Neural cell (in vitro differentiated cells): Measurements from ENCODE around the gene AGBL1. TPM values are rescaled to one million over a fixed set of nuclear protein-coding genes. Genes with fewer than 3 reads are reported as not detected.

Experiments
- H2AFZ ChIP-seq: fragments of 200-600, 300-800 bp; sonication (generic), shearing (Covaris generic); 2 replicates; pipeline ENCODE4 v1.6.0; 2014; ENCODE audit warnings: low read depth, mild to moderate bottlenecking, antibody characterized with exemption, low read length, moderate library complexity
- H3F3A ChIP-seq: fragments of 200-600 bp; shearing (Covaris generic); 2 replicates; pipeline ENCODE4 v1.6.1; 2016; ENCODE audit warnings: mild to moderate bottlenecking, moderate library complexity, mixed read lengths, antibody characterized with exemption, low read length; ENCODE audit not compliant: insufficient read depth, poor library complexity, severe bottlenecking
- H3K27ac ChIP-seq: fragments of 200-600, 300-800 bp; sonication (generic), shearing (Covaris generic); 2 replicates; pipeline ENCODE4 v1.5.1; 2014; ENCODE audit warnings: mild to moderate bottlenecking, low read length, moderate library complexity
- H3K27me3 ChIP-seq: fragments of 300-800, 200-600 bp; sonication (generic), shearing (Covaris generic); 2 replicates; pipeline ENCODE4 v1.6.0; 2014; ENCODE audit warnings: mild to moderate bottlenecking, low read depth, low read length, moderate library complexity; ENCODE audit not compliant: insufficient read depth
- H3K36me3 ChIP-seq: fragments of 300-800, 200-600 bp; sonication (generic), shearing (Covaris generic); 2 replicates; pipeline ENCODE4 v1.5.1; 2014; ENCODE audit warnings: mild to moderate bottlenecking, antibody characterized with exemption, low read length, moderate library complexity; ENCODE audit not compliant: insufficient read depth
- H3K4me2 ChIP-seq: fragments of 300-800, 200-600 bp; sonication (generic), shearing (Covaris generic); 2 replicates; pipeline ENCODE4 v1.6.0; 2014; ENCODE audit warnings: mild to moderate bottlenecking, low read length
- H3K4me3 ChIP-seq: fragments of 300-800, 200-600 bp; sonication (generic), shearing (Covaris generic); 2 replicates; pipeline ENCODE4 v1.5.1; 2014; ENCODE audit warnings: mild to moderate bottlenecking, low read length, moderate library complexity
- H3K79me2 ChIP-seq: fragments of 200-600 bp; shearing (Covaris generic); replicated peaks from 2 replicates; pipeline ENCODE4 v1.6.0; 2014; ENCODE audit warnings: mild to moderate bottlenecking, low read length, moderate library complexity; ENCODE audit not compliant: insufficient read depth
- H3K9ac ChIP-seq: fragments of 300-800, 200-600 bp; sonication (generic), shearing (Covaris generic); 2 replicates; pipeline ENCODE4 v1.6.1; 2016; ENCODE audit warnings: mild to moderate bottlenecking, low read length, mixed read lengths
- H3K9me2 ChIP-seq: fragments of 200-600 bp; shearing (Covaris generic); 2 replicates; pipeline ENCODE4 v1.6.1; 2016; ENCODE audit warnings: mild to moderate bottlenecking, low read length, mixed read lengths; ENCODE audit not compliant: insufficient read depth
- H3K9me3 ChIP-seq: fragments of 200-600, 300-800 bp; sonication (generic), shearing (Covaris generic); 2 replicates; pipeline ENCODE4 v1.6.1; 2016; ENCODE audit warnings: mild to moderate bottlenecking, mixed run types, low read length, moderate library complexity, mixed read lengths
- H4K20me1 ChIP-seq: fragments of 200-600 bp; shearing (Covaris generic); 2 replicates; pipeline ENCODE4 v1.6.1; 2016; ENCODE audit warnings: mild to moderate bottlenecking, mixed run types; ENCODE audit not compliant: insufficient read depth
- EP300 ChIP-seq: fragments of 450-650 bp; conservative IDR thresholded peaks from 2 replicates; pipeline ENCODE4 v1.6.1; 2014; ENCODE audit warnings: antibody characterized with exemption, mild to moderate bottlenecking, moderate library complexity; ENCODE audit not compliant: poor library complexity, severe bottlenecking
- EZH2 ChIP-seq: fragments of 200-600, 300-800 bp; shearing (Covaris generic), sonication (generic); IDR thresholded peaks from 2 replicates; pipeline ENCODE4 v1.6.1; 2014; ENCODE audit warnings: antibody characterized with exemption, low read length, borderline replicate concordance, mild to moderate bottlenecking; ENCODE audit not compliant: insufficient read depth, poor library complexity, severe bottlenecking
- MXI1 ChIP-seq: fragments of 450-650 bp; conservative IDR thresholded peaks from 2 replicates; pipeline ENCODE4 v1.6.1; 2014; ENCODE audit warnings: antibody characterized with exemption, mild to moderate bottlenecking; ENCODE audit not compliant: poor library complexity, severe bottlenecking
- POLR2AphosphoS5 ChIP-seq: IDR thresholded peaks from 2 replicates; pipeline ENCODE4 v1.6.1; 2012
- RAD21 ChIP-seq: fragments of 450-650 bp; conservative IDR thresholded peaks from 2 replicates; pipeline ENCODE4 v1.6.1; 2014; ENCODE audit warnings: antibody characterized with exemption, mild to moderate bottlenecking, moderate library complexity
- SMC3 ChIP-seq: fragments of 450-650 bp; conservative IDR thresholded peaks from 2 replicates; pipeline ENCODE4 v1.6.1; 2014; ENCODE audit warnings: antibody characterized with exemption, mild to moderate bottlenecking, moderate library complexity; ENCODE audit not compliant: poor library complexity
- TAF1 ChIP-seq: IDR thresholded peaks from 2 replicates; pipeline ENCODE4 v1.6.1; 2012; ENCODE audit warnings: low read depth
- polyA plus RNA-seq: library from polyadenylated mRNA; depleted of rRNA; stranded (reverse); fragments of >200 nt; gene quantifications from 2 replicates; pipeline ENCODE4 v1.2.3, GENCODE V29; 2014
- TF ChIP-seq, protein P1 (sequence below): fragments of 450-650 bp; IDR thresholded peaks from 2 replicates; pipeline ENCODE4 v1.5.1; 2014; ENCODE audit warnings: antibody characterized with exemption, mild to moderate bottlenecking, moderate library complexity; ENCODE audit not compliant: poor library complexity, severe bottlenecking
- TF ChIP-seq, protein P2 (sequence below): IDR thresholded peaks from 2 replicates; pipeline ENCODE4 v1.6.1; 2012; ENCODE audit warnings: borderline replicate concordance

The AGBL1 gene
- polyA plus RNA-seq, 1 donor from 2014 or later = 0.12 TPM

DNA sequence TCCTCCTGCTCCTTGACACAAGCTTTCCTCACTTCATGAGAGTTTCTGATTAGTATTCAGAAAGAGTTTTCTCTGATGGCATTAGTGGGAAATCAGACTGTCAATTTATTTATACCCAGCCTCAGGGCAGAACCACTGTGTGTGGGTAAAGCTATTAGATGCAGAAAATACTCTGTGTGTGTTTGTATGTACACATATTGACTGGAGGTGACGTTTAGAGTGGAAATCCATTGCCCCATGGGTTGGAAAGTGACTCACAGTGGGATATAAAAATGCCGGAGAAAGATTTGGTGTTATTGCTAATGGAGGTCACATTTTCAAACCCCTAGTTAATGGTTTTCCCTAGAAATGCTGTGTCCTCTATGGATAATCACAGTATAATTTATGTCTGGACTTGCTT is 577.6 kb downstream of the AGBL1 start:
- no peaks in the 10 kb centered on the region for H3K36me3 ChIP-seq
- no peak overlapping the region for H3K4me3 ChIP-seq
- no peak overlapping the region for H3K4me2 ChIP-seq
- H3F3A ChIP-seq = no peaks in the 10 kb centered on the region
- no peaks in the 10 kb centered on the region for H3K27me3 ChIP-seq
- no peaks in the 10 kb centered on the region for H4K20me1 ChIP-seq
- H3K9ac ChIP-seq = no peak overlapping the region
- no peaks in the 10 kb centered on the region for H3K79me2 ChIP-seq
- H3K9me2 ChIP-seq = no peaks in the 10 kb centered on the region
- no peak overlapping the region for H2AFZ ChIP-seq
- no peak for TF ChIP-seq SMC3
- TF ChIP-seq EP300 = no peak
- TF ChIP-seq RAD21 = no peak
- TF ChIP-seq, protein P1, sequence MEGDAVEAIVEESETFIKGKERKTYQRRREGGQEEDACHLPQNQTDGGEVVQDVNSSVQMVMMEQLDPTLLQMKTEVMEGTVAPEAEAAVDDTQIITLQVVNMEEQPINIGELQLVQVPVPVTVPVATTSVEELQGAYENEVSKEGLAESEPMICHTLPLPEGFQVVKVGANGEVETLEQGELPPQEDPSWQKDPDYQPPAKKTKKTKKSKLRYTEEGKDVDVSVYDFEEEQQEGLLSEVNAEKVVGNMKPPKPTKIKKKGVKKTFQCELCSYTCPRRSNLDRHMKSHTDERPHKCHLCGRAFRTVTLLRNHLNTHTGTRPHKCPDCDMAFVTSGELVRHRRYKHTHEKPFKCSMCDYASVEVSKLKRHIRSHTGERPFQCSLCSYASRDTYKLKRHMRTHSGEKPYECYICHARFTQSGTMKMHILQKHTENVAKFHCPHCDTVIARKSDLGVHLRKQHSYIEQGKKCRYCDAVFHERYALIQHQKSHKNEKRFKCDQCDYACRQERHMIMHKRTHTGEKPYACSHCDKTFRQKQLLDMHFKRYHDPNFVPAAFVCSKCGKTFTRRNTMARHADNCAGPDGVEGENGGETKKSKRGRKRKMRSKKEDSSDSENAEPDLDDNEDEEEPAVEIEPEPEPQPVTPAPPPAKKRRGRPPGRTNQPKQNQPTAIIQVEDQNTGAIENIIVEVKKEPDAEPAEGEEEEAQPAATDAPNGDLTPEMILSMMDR = no peak
- no peaks in the 10 kb centered on the region for H3K9me3 ChIP-seq
- H3K27ac ChIP-seq = no peak overlapping the region

DNA sequence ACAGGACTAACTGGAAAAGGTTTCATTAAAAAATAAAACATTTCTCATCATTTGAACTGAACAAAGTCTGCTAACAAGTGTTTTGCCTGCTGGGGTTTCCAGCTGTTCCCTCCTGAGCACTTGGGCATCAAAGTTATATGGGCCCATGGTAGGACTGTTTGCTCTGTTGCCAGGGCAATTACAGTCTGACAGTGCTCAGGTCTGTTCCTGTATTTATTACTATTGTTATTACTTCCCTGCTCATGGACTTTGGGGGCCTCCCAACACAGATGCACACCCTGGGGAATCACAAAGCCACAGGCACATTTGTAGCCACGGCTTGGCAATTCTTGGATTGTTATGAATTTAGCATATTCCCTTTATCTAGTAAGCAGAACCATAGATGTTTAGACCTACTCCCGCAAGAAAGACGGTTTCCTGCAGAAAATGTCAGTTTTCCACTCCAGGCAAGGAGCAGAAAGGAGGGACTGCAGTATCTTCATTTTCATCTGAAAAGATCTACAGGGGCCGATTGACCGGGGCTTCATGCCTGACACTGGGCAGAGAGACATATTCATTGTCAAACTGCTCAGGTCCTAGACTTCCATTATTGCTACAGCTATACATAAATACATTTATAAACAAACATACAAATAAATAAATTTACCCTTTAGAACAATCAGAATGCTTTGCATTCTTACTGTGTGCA is 580.2 kb downstream of the AGBL1 start:
- Histone ChIP-seq H3K36me3 (no peaks in the 10 kb centered on the region), H3K4me2 (no peak overlapping the region), H3K79me2 (no peaks in the 10 kb centered on the region), H3K27ac (no peak overlapping the region), H3K9ac (no peak overlapping the region), H3F3A (no peaks in the 10 kb centered on the region), H2AFZ (no peak overlapping the region), H3K9me2 (no peaks in the 10 kb centered on the region), H3K27me3 (no peaks in the 10 kb centered on the region), H4K20me1 (no peaks in the 10 kb centered on the region), H3K4me3 (no peak overlapping the region), H3K9me3 (no peaks in the 10 kb centered on the region)
- no peak for TF ChIP-seq TAF1
- TF ChIP-seq EP300 = no peak
- no peak for TF ChIP-seq RAD21
- TF ChIP-seq, protein P1 = no peak
- no peak for TF ChIP-seq SMC3
- TF ChIP-seq, protein P2, sequence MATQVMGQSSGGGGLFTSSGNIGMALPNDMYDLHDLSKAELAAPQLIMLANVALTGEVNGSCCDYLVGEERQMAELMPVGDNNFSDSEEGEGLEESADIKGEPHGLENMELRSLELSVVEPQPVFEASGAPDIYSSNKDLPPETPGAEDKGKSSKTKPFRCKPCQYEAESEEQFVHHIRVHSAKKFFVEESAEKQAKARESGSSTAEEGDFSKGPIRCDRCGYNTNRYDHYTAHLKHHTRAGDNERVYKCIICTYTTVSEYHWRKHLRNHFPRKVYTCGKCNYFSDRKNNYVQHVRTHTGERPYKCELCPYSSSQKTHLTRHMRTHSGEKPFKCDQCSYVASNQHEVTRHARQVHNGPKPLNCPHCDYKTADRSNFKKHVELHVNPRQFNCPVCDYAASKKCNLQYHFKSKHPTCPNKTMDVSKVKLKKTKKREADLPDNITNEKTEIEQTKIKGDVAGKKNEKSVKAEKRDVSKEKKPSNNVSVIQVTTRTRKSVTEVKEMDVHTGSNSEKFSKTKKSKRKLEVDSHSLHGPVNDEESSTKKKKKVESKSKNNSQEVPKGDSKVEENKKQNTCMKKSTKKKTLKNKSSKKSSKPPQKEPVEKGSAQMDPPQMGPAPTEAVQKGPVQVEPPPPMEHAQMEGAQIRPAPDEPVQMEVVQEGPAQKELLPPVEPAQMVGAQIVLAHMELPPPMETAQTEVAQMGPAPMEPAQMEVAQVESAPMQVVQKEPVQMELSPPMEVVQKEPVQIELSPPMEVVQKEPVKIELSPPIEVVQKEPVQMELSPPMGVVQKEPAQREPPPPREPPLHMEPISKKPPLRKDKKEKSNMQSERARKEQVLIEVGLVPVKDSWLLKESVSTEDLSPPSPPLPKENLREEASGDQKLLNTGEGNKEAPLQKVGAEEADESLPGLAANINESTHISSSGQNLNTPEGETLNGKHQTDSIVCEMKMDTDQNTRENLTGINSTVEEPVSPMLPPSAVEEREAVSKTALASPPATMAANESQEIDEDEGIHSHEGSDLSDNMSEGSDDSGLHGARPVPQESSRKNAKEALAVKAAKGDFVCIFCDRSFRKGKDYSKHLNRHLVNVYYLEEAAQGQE = no peak
- no peak for TF ChIP-seq POLR2AphosphoS5
- no peak for TF ChIP-seq EZH2
- TF ChIP-seq MXI1 = no peak
